Astrocyte (in vitro differentiated cells and primary cell): ENCODE results near the gene COL9A3.

Experiments used
- EZH2 ChIP-seq: IDR thresholded peaks from 2 replicates; pipeline ENCODE4 v1.6.1; 2012; ENCODE audit warnings: mild to moderate bottlenecking, low read length, inconsistent platforms; ENCODE audit not compliant: insufficient read depth
- TF ChIP-seq, protein P1 (sequence below): IDR thresholded peaks from 2 replicates; pipeline ENCODE4 v1.5.1; 2011; ENCODE audit warnings: low read depth, mild to moderate bottlenecking, inconsistent platforms, low read length, moderate library complexity; ENCODE audit not compliant: insufficient read depth

DNA sequence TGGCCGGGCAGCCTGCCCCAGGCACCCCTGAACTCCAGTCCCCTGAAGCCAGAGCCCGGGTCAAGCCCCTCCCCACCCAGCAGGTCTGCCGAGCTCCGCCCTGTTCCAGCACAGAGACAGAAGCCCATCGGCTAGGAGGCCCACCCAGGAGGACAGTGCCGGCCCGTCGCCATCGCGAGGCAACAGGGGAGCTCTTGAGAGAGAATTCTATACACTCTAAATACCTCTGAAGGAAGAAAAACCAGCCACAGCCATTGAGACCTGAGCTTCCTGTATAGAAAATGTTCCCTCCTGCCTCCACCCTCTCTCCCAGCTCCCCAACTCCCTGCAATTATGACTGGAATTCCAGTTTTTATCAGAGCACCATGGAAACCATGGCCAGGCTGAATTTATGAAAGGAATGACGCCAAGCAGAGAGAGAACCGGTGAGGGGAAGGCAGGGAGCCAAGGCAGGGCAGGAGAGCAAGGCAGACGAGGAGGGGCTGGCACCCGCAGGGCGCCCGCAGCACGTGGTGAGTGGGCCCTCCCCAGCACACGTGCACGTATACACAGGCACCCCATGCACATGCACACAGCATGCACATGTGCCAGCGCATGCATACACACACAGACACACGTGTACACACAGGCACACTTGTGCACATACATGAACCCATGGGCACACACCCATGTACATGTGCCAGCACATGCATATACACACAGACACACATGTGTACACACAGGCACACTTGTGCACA is 48.1 kb upstream of the COL9A3 start:
- TF ChIP-seq, protein P1, sequence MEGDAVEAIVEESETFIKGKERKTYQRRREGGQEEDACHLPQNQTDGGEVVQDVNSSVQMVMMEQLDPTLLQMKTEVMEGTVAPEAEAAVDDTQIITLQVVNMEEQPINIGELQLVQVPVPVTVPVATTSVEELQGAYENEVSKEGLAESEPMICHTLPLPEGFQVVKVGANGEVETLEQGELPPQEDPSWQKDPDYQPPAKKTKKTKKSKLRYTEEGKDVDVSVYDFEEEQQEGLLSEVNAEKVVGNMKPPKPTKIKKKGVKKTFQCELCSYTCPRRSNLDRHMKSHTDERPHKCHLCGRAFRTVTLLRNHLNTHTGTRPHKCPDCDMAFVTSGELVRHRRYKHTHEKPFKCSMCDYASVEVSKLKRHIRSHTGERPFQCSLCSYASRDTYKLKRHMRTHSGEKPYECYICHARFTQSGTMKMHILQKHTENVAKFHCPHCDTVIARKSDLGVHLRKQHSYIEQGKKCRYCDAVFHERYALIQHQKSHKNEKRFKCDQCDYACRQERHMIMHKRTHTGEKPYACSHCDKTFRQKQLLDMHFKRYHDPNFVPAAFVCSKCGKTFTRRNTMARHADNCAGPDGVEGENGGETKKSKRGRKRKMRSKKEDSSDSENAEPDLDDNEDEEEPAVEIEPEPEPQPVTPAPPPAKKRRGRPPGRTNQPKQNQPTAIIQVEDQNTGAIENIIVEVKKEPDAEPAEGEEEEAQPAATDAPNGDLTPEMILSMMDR = no peak
- no peak for TF ChIP-seq EZH2
